Neuron (in vitro differentiated cells): ENCODE data around the gene ZBTB46.

Source experiments
- H2AFZ ChIP-seq: one replicate; pipeline ENCODE4 v1.6.1; 2013; ENCODE audit warnings: low read depth, mild to moderate bottlenecking, inconsistent platforms, low read length, moderate library complexity
- H3K27me3 ChIP-seq: one replicate; pipeline ENCODE4 v1.6.1; 2013; ENCODE audit warnings: low read length; ENCODE audit not compliant: insufficient read depth
- H3K36me3 ChIP-seq: one replicate; pipeline ENCODE4 v1.6.1; 2013; ENCODE audit warnings: low read length; ENCODE audit not compliant: insufficient read depth
- H3K4me1 ChIP-seq: one replicate; pipeline ENCODE4 v1.6.1; 2013; ENCODE audit warnings: low read length; ENCODE audit not compliant: insufficient read depth
- H3K4me3 ChIP-seq: 2 replicates; pipeline ENCODE4 v1.5.1; 2013; ENCODE audit warnings: mild to moderate bottlenecking, low read length, moderate library complexity
- H3K9me3 ChIP-seq: one replicate; pipeline ENCODE4 v1.6.1; 2013; ENCODE audit warnings: low read length

Gene ZBTB46

DNA sequence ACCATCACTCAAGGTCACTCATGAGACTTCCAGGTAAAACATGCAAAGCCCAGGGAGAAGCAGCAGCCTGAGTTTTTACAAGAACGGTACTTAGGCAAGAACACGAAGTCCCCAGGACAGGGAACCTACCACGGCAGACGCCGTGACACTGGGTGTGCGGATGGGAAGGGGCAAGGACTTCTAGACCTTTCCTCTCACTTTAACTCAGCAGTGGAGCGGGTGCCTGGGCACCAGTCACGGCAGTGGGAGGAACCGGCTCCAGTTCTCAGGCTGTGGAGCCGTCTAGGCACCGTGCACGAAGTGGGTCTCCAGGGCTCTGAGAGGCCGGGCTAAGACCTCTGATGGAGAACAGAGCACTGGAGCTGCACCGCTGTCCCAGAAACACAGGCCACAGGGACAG, 2.5 kb downstream of the ZBTB46 start:
- Histone ChIP-seq H3K4me1 (peaks cover 22% of the 10 kb centered on the region), H2AFZ (no peak overlapping the region), H3K27me3 (no peaks in the 10 kb centered on the region), H3K36me3 (peaks cover 2% of the 10 kb centered on the region), H3K9me3 (no peaks in the 10 kb centered on the region), H3K4me3 (no peak overlapping the region)

DNA sequence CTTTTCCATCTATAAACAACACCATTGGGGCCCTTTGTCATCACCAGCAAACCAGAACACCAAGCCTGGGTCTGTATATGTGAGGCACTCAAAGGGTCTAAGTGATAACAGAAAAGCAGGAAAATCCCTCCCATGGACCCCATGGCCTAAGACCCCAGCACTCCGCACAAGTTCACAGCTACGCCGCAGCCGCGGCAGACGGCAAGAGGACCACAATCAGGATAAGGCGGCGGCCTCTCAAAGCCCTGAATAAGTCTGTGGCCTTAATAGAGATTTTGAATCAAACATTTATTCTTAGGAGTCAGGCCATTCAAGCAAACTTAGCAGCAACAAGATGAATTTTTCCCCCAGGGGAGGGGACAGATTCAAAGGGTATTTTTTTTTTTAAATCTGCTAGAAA, 2.9 kb downstream of the ZBTB46 start:
- no peaks in the 10 kb centered on the region for H3K9me3 ChIP-seq
- no peak overlapping the region for H2AFZ ChIP-seq
- peaks cover 21% of the 10 kb centered on the region for H3K4me1 ChIP-seq
- H3K27me3 ChIP-seq, result no peaks in the 10 kb centered on the region
- H3K4me3 ChIP-seq, result no peak overlapping the region
- peaks cover 2% of the 10 kb centered on the region for H3K36me3 ChIP-seq

GRCh38 chr20:63826753-63827152, 4.3 kb downstream of the ZBTB46 start:
- H2AFZ ChIP-seq, result no peak overlapping the region
- peaks cover 2% of the 10 kb centered on the region for H3K36me3 ChIP-seq
- H3K4me3 ChIP-seq, result no peak overlapping the region
- H3K27me3 ChIP-seq, result no peaks in the 10 kb centered on the region
- peaks cover 21% of the 10 kb centered on the region for H3K4me1 ChIP-seq
- H3K9me3 ChIP-seq, result no peaks in the 10 kb centered on the region

DNA sequence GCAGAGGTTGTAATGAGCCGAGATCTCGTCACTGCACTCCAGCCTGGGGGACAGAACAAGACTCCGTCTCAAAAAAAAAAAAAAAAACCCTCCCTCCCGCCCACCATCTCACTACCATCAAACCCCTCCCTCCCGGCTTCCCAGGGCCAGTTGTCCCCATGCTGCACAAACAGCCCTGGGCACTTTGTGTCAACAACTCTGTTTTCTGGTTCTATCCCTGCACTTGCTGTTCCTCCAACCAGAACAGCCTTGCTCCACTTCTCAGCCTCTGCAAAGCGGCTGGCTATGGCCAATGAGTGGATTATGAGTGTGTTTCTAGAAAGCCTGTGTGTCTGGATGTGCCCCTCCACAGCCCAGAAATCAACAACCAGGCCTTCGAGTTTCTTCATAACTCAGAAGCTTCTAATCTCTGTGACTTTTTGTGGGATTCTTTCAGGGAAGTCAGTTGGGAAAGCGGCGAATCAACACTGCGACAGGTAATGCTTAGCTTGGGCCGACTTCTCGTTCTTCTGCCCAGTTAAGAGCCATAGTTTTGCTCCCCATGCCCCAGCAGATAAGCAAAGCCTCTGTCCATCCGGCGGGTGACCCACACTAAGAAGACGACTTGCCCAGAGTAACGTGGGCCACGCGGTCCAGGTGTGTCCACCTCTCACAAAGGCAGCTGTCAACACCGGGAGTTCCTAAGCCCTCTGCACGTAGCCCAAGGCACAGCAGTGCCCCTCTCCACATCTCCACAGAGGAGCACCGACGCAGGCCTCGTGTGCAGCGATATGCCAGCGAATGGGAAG, 5.5 kb downstream of the ZBTB46 start:
- H3K4me1 ChIP-seq, result peaks cover 21% of the 10 kb centered on the region
- H2AFZ ChIP-seq, result no peak overlapping the region
- peaks cover 2% of the 10 kb centered on the region for H3K36me3 ChIP-seq
- H3K9me3 ChIP-seq, result no peaks in the 10 kb centered on the region
- no peaks in the 10 kb centered on the region for H3K27me3 ChIP-seq
- no peak overlapping the region for H3K4me3 ChIP-seq

GRCh38 chr20:63823691-63824311, 7.3 kb downstream of the ZBTB46 start:
- H2AFZ ChIP-seq, result no peak overlapping the region
- H3K36me3 ChIP-seq, result peaks cover 2% of the 10 kb centered on the region
- H3K27me3 ChIP-seq, result no peaks in the 10 kb centered on the region
- no peak overlapping the region for H3K4me3 ChIP-seq
- no peaks in the 10 kb centered on the region for H3K9me3 ChIP-seq
- H3K4me1 ChIP-seq, result peaks cover 7% of the 10 kb centered on the region

DNA sequence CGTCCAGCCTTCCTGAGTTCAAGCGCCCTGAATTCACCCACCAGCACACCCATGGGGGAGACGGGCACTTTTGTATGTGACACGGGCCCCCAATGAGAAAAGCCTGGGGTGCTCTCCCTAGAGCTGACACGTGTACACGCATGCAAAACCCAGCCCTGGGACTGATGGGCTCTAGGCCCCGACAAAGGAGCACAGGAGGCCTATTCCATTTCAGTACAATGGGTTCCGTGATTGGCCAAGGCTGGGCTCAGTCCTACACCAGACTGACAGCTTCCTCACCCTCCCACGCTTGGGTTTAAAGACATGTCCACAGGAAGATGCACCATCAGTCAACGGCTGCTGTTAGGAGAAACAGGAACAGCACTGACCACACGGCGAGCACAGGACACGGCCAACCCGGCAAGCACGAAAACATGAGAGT, 8.8 kb downstream of the ZBTB46 start:
- Histone ChIP-seq H3K27me3 (no peaks in the 10 kb centered on the region), H3K4me3 (no peak overlapping the region), H3K4me1 (no peaks in the 10 kb centered on the region), H3K9me3 (no peaks in the 10 kb centered on the region), H3K36me3 (peaks cover 2% of the 10 kb centered on the region), H2AFZ (no peak overlapping the region)

GRCh38 chr20:63821811-63822210, 9.3 kb downstream of the ZBTB46 start:
- H3K9me3 ChIP-seq, result no peaks in the 10 kb centered on the region
- no peak overlapping the region for H3K4me3 ChIP-seq
- H3K4me1 ChIP-seq, result no peaks in the 10 kb centered on the region

GRCh38 chr20:63819224-63819921, 11.7 kb downstream of the ZBTB46 start:
- Histone ChIP-seq H3K27me3 (no peaks in the 10 kb centered on the region), H3K9me3 (no peaks in the 10 kb centered on the region), H2AFZ (no peak overlapping the region), H3K36me3 (peaks cover 2% of the 10 kb centered on the region), H3K4me1 (no peaks in the 10 kb centered on the region), H3K4me3 (no peak overlapping the region)

More at GRCh38 chr20:63821811-63822210, 9.3 kb downstream of the ZBTB46 start:
- H3K36me3 ChIP-seq, result peaks cover 2% of the 10 kb centered on the region
- H3K27me3 ChIP-seq, result no peaks in the 10 kb centered on the region
- no peak overlapping the region for H2AFZ ChIP-seq

- H3K4me1 ChIP-seq, result no peaks in the 10 kb centered on the region
Observed at GRCh38 chr20:63815615-63816253, 15.3 kb downstream of the ZBTB46 start.

GRCh38 chr20:63814891-63815614, 16.0 kb downstream of the ZBTB46 start:
- Histone ChIP-seq H2AFZ (no peak overlapping the region), H3K4me3 (no peak overlapping the region), H3K4me1 (no peaks in the 10 kb centered on the region), H3K9me3 (no peaks in the 10 kb centered on the region), H3K36me3 (no peaks in the 10 kb centered on the region), H3K27me3 (no peaks in the 10 kb centered on the region)

More at GRCh38 chr20:63815615-63816253, 15.3 kb downstream of the ZBTB46 start:
- Histone ChIP-seq H2AFZ (no peak overlapping the region), H3K9me3 (no peaks in the 10 kb centered on the region), H3K27me3 (no peaks in the 10 kb centered on the region), H3K4me3 (no peak overlapping the region), H3K36me3 (no peaks in the 10 kb centered on the region)

DNA sequence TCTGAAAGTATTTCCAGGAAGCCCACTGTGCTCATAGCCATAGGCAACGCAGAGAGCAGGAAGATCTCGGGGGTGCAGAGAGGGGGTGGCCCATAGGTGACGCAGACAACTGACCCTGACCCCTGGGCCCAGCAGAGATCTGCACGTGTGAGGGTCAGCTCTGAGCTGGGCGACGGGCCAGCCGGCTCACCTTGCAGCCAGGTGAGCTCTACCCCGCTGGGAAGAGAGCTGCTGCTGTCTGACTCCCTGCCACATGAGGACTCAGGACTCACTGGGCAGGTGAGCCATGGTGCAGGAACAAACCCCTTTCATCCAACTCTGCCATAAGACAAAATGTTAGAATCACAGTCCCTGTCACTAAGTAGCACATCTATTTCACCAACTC, 19.6 kb downstream of the ZBTB46 start:
- no peak overlapping the region for H3K4me3 ChIP-seq
- H3K9me3 ChIP-seq, result no peaks in the 10 kb centered on the region
- no peaks in the 10 kb centered on the region for H3K4me1 ChIP-seq
- no peak overlapping the region for H2AFZ ChIP-seq
- no peaks in the 10 kb centered on the region for H3K36me3 ChIP-seq
- H3K27me3 ChIP-seq, result no peaks in the 10 kb centered on the region

DNA sequence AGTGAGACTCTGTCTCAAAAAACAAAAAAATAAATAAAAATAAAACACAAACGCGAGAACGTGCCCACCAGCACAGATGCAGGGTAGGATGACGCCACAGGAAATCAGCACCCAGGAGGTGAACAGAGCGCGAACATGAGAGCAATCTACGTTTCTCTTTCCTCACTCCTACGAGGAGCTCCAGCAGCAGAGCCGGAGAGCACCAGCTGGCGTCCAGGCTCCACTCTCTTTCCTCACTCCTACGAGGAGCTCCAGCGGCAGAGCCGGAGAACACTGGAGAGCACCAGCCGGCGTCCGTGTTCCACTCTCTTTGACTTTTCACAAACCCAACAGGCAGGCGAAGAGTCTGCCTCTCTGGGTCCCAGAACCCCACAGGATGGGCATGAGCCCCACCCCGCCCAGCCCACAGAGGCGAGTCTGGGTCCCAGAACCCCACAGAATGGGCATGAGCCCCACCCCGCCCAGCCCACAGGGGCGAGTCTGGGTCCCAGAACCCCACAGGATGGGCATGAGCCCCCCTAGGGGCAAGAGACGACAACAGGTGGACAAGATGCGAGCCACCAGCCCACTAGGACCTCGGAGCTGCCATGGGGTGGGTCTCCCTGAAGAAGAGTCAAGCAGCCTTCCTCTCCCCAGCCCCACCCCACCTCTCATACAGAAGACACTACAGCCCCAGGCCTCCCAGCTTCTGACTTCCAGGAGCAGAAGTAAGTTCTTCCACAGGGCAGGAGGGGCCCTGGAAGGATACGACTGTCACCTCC, 20.2 kb downstream of the ZBTB46 start:
- H3K9me3 ChIP-seq, result no peaks in the 10 kb centered on the region
- no peak overlapping the region for H2AFZ ChIP-seq
- no peak overlapping the region for H3K4me3 ChIP-seq
- H3K27me3 ChIP-seq, result no peaks in the 10 kb centered on the region
- no peaks in the 10 kb centered on the region for H3K4me1 ChIP-seq
- H3K36me3 ChIP-seq, result no peaks in the 10 kb centered on the region
